Stimulated activated CD4-positive, alpha-beta T cell treated with anti-CD3 and anti-CD28 coated beads, Interleukin-4, amount 100 ng/mL, for 24 hours (primary cell): Measurements from ENCODE around the gene WNT1.

Experiments
- DNase-seq: peaks from one replicate; pipeline ENCODE4 v3.0.0-alpha.2; 2020

The WNT1 gene

DNA sequence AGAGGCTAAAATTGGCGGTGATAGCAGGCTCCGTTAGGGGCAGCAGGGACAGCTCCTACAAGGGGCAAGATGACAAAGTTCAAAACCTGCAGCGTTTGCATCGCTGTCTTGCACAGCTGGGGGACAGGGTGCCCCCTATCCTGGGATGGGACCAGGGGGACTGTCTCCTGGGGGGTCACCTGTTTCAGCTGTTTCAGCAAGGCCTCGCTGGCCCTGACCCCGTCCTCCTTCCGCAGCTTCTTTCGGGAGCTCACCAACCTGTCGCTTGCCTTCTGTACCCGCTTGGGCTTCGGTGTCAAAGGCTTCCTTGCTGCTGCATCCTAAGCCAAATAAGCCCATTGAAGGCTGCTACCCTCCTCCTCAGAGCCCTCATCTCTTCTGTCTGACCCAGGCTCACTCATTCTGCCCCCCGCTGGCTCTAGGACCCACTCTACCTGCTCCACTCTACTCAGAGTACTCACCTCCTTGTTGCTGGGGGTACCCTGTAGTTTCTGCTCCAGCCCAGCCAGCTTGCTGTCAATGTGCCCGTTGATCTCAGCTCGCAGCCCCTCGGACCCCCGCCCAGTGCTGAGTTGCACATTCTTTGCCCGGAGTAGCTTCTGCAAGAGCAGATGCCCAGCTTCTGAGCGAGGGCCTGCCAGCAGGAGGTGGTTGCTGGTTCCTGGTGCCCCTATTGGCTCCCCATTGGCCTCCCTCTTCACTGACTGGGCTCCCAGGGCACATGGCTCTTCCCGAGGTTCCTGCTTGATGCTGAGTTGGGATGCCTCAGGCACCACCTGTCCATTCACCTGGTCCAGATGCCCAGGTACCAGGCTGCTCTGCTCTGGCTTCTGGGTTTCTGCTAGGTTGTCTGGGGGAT is 52.8 kb downstream of the WNT1 start:
- no peak for DNase-seq

DNA sequence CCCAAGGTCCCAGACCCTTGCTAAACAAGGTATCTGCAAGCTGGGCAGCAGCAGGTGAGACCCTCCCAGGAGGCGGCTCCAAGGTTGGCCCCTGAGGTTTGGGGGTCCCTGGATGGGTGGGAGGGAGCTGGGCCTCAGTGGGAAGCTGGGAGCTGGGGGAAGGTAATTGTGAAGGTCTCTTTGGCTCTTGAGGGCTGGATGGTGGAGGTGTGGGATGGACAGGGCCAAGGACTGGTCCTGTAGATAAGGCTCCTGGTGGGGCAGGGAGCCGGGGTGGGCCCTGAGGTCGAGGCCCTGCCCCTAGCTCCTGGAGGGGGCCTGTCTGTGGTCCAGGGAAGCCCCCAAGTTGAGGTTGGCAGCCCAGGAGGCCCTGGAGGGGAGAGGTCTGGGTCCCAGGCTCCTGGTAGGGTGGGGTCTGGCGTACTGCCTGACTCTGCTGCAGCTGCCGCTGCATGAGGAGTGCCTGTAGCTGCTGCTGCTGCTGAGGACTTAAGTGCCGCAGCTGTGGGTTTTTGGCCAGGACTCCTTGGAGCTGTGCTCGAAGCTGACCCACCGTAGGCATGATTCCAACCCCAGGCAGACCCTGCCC is 53.5 kb downstream of the WNT1 start:
- DNase-seq, result no peak
